Liver (tissue), 9 donors: ENCODE results near the gene ARMC7. TPM values are rescaled to one million over a fixed set of nuclear protein-coding genes. Genes with fewer than 3 reads are reported as not detected.
"Not testable (repeated sequence)": the region's sequence is repeated elsewhere in the genome, so short reads cannot be mapped to it uniquely, and the experiment has no call there.

ENCODE experiments used
- DNase-seq: peaks from one replicate; pipeline ENCODE4 v3.0.0-alpha.2; 2017; ENCODE audit warnings: low spot score
- H3K27ac ChIP-seq, 2 donors: one replicate each; pipeline ENCODE4 v1.7.0; 2013; ENCODE audit warnings: inconsistent platforms in 2 of 2, low read length in 2 of 2, control low read depth in 1 of 2, low read depth in 1 of 2, mild to moderate bottlenecking in 1 of 2
- H3K27me3 ChIP-seq, 4 donors: one replicate each; pipeline versions ENCODE4 v1.6.1 to v1.7.0; 2013; ENCODE audit warnings: low read length in 3 of 4, inconsistent platforms in 1 of 4, mild to moderate bottlenecking in 1 of 4, moderate library complexity in 1 of 4; ENCODE audit not compliant: control insufficient read depth in 4 of 4, insufficient read depth in 4 of 4
- H3K36me3 ChIP-seq, 4 donors: one replicate each; pipeline versions ENCODE4 v1.6.1 to v1.7.0; 2013; ENCODE audit warnings: low read length in 3 of 4, mild to moderate bottlenecking in 3 of 4, low read depth in 1 of 4, moderate library complexity in 1 of 4; ENCODE audit not compliant: control insufficient read depth in 4 of 4, insufficient read depth in 3 of 4
- H3K4me1 ChIP-seq, 4 donors: one replicate each; pipeline versions ENCODE4 v1.6.1 to v1.7.0; 2013; ENCODE audit warnings: low read length in 3 of 4, mild to moderate bottlenecking in 3 of 4, moderate library complexity in 1 of 4; ENCODE audit not compliant: control insufficient read depth in 4 of 4, insufficient read depth in 4 of 4
- H3K4me3 ChIP-seq, 3 donors: one replicate each; pipeline versions ENCODE4 v1.6.1 to v1.7.0; 2013; ENCODE audit warnings: low read length in 3 of 3, control low read depth in 1 of 3, low read depth in 1 of 3, mild to moderate bottlenecking in 1 of 3
- H3K9ac ChIP-seq, 2 donors: one replicate each; pipeline ENCODE4 v1.7.0; 2013; ENCODE audit warnings: low read length in 2 of 2, mild to moderate bottlenecking in 2 of 2, moderate library complexity in 2 of 2, control low read depth in 1 of 2, low read depth in 1 of 2
- H3K9me3 ChIP-seq, 4 donors: one replicate each; pipeline versions ENCODE4 v1.6.1 to v1.7.0; 2013; ENCODE audit warnings: low read length in 3 of 4; ENCODE audit not compliant: control insufficient read depth in 4 of 4
- ATF3 ChIP-seq: IDR thresholded peaks from 2 replicates; pipeline ENCODE4 v1.6.1; 2016; ENCODE audit warnings: antibody characterized with exemption
- CTCF ChIP-seq: fragments of 150-350 bp; IDR thresholded peaks from 2 replicates; pipeline ENCODE4 v1.5.1; 2017; ENCODE audit warnings: improper control_type of control experiment, low read depth, low read length; ENCODE audit not compliant: missing input control
- EGR1 ChIP-seq, 2 donors: IDR thresholded peaks; 2 replicates each; pipeline ENCODE4 v1.6.1; 2016 to 2018; ENCODE audit warnings: antibody characterized with exemption in 2 of 2, low read depth in 2 of 2
- FOXA1 ChIP-seq: IDR thresholded peaks from 2 replicates; pipeline ENCODE4 v1.6.1; 2016; ENCODE audit warnings: antibody characterized with exemption
- GABPA ChIP-seq, 2 donors: IDR thresholded peaks in 1 of 2; conservative IDR thresholded peaks in 1 of 2; 2 replicates each; pipeline ENCODE4 v1.6.1; 2016; ENCODE audit warnings: antibody characterized with exemption in 2 of 2, mild to moderate bottlenecking in 1 of 2, moderate library complexity in 1 of 2
- HNF4A ChIP-seq, 2 donors: conservative IDR thresholded peaks; 2 replicates each; pipeline ENCODE4 v1.6.1; 2016; ENCODE audit warnings: antibody characterized with exemption in 2 of 2, mild to moderate bottlenecking in 2 of 2
- HNF4G ChIP-seq: IDR thresholded peaks from 2 replicates; pipeline ENCODE4 v1.6.1; 2016; ENCODE audit warnings: antibody characterized with exemption
- JUND ChIP-seq, 2 donors: IDR thresholded peaks; 2 replicates each; pipeline ENCODE4 v1.6.1; 2016; ENCODE audit warnings: antibody characterized with exemption in 2 of 2
- MAX ChIP-seq: IDR thresholded peaks from 2 replicates; pipeline ENCODE4 v1.6.1; 2016; ENCODE audit warnings: antibody characterized with exemption
- NR2F2 ChIP-seq: IDR thresholded peaks from 2 replicates; pipeline ENCODE4 v1.6.1; 2016; ENCODE audit warnings: antibody characterized with exemption
- RAD21 ChIP-seq, 2 donors: IDR thresholded peaks; 2 replicates each; pipeline ENCODE4 v1.6.1; 2016; ENCODE audit warnings: antibody characterized with exemption in 2 of 2, mild to moderate bottlenecking in 2 of 2
- REST ChIP-seq: IDR thresholded peaks from 2 replicates; pipeline ENCODE4 v1.6.1; 2016; ENCODE audit warnings: antibody characterized with exemption, mild to moderate bottlenecking
- RXRA ChIP-seq, 2 donors: IDR thresholded peaks; 2 replicates each; pipeline ENCODE4 v1.6.1; 2017 to 2018; ENCODE audit warnings: antibody characterized with exemption in 2 of 2, mild to moderate bottlenecking in 1 of 2
- SP1 ChIP-seq: IDR thresholded peaks from 2 replicates; pipeline ENCODE4 v1.6.1; 2018; ENCODE audit warnings: antibody characterized with exemption, mild to moderate bottlenecking
- TAF1 ChIP-seq: conservative IDR thresholded peaks from 2 replicates; pipeline ENCODE4 v1.6.1; 2016; ENCODE audit warnings: antibody characterized with exemption, mild to moderate bottlenecking
- YY1 ChIP-seq: IDR thresholded peaks from 2 replicates; pipeline ENCODE4 v1.6.1; 2016; ENCODE audit warnings: antibody characterized with exemption, mild to moderate bottlenecking
- ZBTB33 ChIP-seq: IDR thresholded peaks from 2 replicates; pipeline ENCODE4 v1.6.1; 2016; ENCODE audit warnings: antibody characterized with exemption
- WGBS: extraction: QIAGEN DNeasy Blood & Tissue Kit; methylation state at CpG from one replicate; pipeline ENCODE4 v1.1.7; 2013; 5-methylcytosine and 5-hydroxymethylcytosine counted together
- polyA plus RNA-seq, 2 donors: library from polyadenylated mRNA; stranded (reverse) in 1 of 2; unstranded in 1 of 2; fragments of 200-250 nt in 1 of 2; fragments of >200 nt in 1 of 2; fragmentation: Nextera tagmentation in 1 of 2; extraction: Ambion mirVana in 1 of 2; gene quantifications; one replicate each; pipeline versions ENCODE4 v1.2.1 to v1.2.3, GENCODE V29; 2013 to 2015
- total RNA-seq, 2 donors: library from RNA; depleted of rRNA; stranded (reverse); fragments of >200 nt; gene quantifications; one replicate each; pipeline ENCODE4 v1.2.3, GENCODE V29; 2014
- donor health status: healthy.
- donor health status: healthy.
- donor health status: healthy.
- donor health status: healthy.
- donor health status: healthy.

ARMC7 gene
- total and polyA plus RNA-seq, 4 donors = 1.7 to 6.6 (median 3.7) TPM

- WGBS = 83% methylated on average over 5 of the region's 5 CpGs
- H3K4me1 ChIP-seq = no peaks in the 10 kb centered on the region
- no peak overlapping the region for H3K27ac ChIP-seq
- H3K36me3 ChIP-seq = peaks cover 8 to 16% (median 11%) of the 10 kb centered on the region in 4 donors
- no peaks in the 10 kb centered on the region for H3K27me3 ChIP-seq
- no peak overlapping the region for H3K4me3 ChIP-seq
- H3K9ac ChIP-seq = no peak overlapping the region
- no peaks in the 10 kb centered on the region for H3K9me3 ChIP-seq
- no peak for DNase-seq
- TF ChIP-seq HNF4A (conservative IDR thresholded peaks at IDR 0.05) (no peak), SP1 (no peak), MAX (no peak), RXRA (IDR thresholded peaks at IDR 0.05) (no peak), JUND (IDR thresholded peaks at IDR 0.05) (no peak), CTCF (no peak), NR2F2 (no peak), RAD21 (IDR thresholded peaks at IDR 0.05) (no peak)
Measured at GRCh38 chr17:75163074-75163473, 53.3 kb downstream of the ARMC7 start.

GRCh38 chr17:75164606-75165005 is 54.8 kb downstream of the ARMC7 start:
- H3K9ac ChIP-seq, H3K4me1 ChIP-seq, H3K9me3 ChIP-seq, DNase-seq, H3K4me3 ChIP-seq, H3K27ac ChIP-seq, H3K27me3 ChIP-seq: not testable (repeated sequence)
- peaks cover 10 to 16% (median 13%) of the 10 kb centered on the region in 4 donors for H3K36me3 ChIP-seq
- 97% methylated on average over 15 of the region's 15 CpGs for WGBS

- peaks cover 10 to 34% (median 22%) of the 10 kb centered on the region in 4 donors for H3K36me3 ChIP-seq
- 83% methylated on average over 4 of the region's 4 CpGs for WGBS
Measured at GRCh38 chr17:75168998-75169397, 59.2 kb downstream of the ARMC7 start.

More at GRCh38 chr17:75168998-75169397, 59.2 kb downstream of the ARMC7 start:
- H3K27me3 ChIP-seq = no peaks in the 10 kb centered on the region
- DNase-seq = no peak
- no peak overlapping the region for H3K27ac ChIP-seq
- no peak for TF ChIP-seq TAF1
- TF ChIP-seq MAX = no peak
- no peak for TF ChIP-seq YY1
- no peak for TF ChIP-seq EGR1 (IDR thresholded peaks at IDR 0.05; ENCODE audit: low read depth in 2 of 2)
- no peak for TF ChIP-seq ZBTB33
- no peak for TF ChIP-seq HNF4A (conservative IDR thresholded peaks at IDR 0.05)
- TF ChIP-seq CTCF = no peak
- no peak for TF ChIP-seq ATF3
- TF ChIP-seq GABPA (IDR thresholded peaks at IDR 0.05 in 1 of 2, conservative IDR thresholded peaks at IDR 0.05 in 1 of 2) = no peak
- TF ChIP-seq SP1 = no peak
- no peak for TF ChIP-seq FOXA1
- TF ChIP-seq HNF4G = no peak
- TF ChIP-seq REST = no peak
- TF ChIP-seq RAD21 (IDR thresholded peaks at IDR 0.05) = no peak
- no peak for TF ChIP-seq NR2F2
- TF ChIP-seq RXRA (IDR thresholded peaks at IDR 0.05) = no peak
- no peak for TF ChIP-seq JUND (IDR thresholded peaks at IDR 0.05)
- H3K9ac ChIP-seq = no peak overlapping the region
- H3K9me3 ChIP-seq = no peaks in the 10 kb centered on the region
- no peaks in the 10 kb centered on the region for H3K4me1 ChIP-seq
- H3K4me3 ChIP-seq = no peak overlapping the region
